Neutrophil (primary cell): ENCODE data around the gene TMCO5A.

ENCODE experiments used
- H3K27ac ChIP-seq: fragments of 200-600 bp; sonication (generic); 2 replicates; pipeline ENCODE4 v1.5.1; 2016; ENCODE audit warnings: mild to moderate bottlenecking, moderate library complexity
- H3K27me3 ChIP-seq: fragments of 200-600 bp; sonication (generic); 2 replicates; pipeline ENCODE4 v1.6.0; 2016; ENCODE audit warnings: mild to moderate bottlenecking
- H3K36me3 ChIP-seq: fragments of 200-600 bp; sonication (generic); 2 replicates; pipeline ENCODE4 v1.5.1; 2017
- H3K4me1 ChIP-seq, 2 experiments: fragments of 200-600 bp in 1 of 2; sonication (generic) in 1 of 2; 1 replicate in 1 of 2; 2 replicates in 1 of 2; pipeline versions ENCODE4 v1.5.1 to v1.6.1; 2013 to 2016; ENCODE audit warnings: low read depth in 1 of 2, low read length in 1 of 2, mild to moderate bottlenecking in 1 of 2, moderate library complexity in 1 of 2; ENCODE audit not compliant: control insufficient read depth in 1 of 2, insufficient read depth in 1 of 2
- H3K4me3 ChIP-seq, 2 experiments: fragments of 200-600 bp in 1 of 2; sonication (generic) in 1 of 2; 1 replicate in 1 of 2; 2 replicates in 1 of 2; pipeline ENCODE4 v1.5.1; 2013 to 2016; ENCODE audit warnings: low read depth in 1 of 2, low read length in 1 of 2, mild to moderate bottlenecking in 1 of 2, moderate library complexity in 1 of 2
- H3K9me3 ChIP-seq: fragments of 200-600 bp; sonication (generic); 2 replicates; pipeline ENCODE4 v1.5.1; 2016
- TF ChIP-seq, protein P1 (sequence below): fragments of 200-600 bp; sonication (generic); IDR thresholded peaks from 2 replicates; pipeline ENCODE4 v1.5.1; 2016; ENCODE audit warnings: antibody characterized with exemption

The TMCO5A gene

DNA sequence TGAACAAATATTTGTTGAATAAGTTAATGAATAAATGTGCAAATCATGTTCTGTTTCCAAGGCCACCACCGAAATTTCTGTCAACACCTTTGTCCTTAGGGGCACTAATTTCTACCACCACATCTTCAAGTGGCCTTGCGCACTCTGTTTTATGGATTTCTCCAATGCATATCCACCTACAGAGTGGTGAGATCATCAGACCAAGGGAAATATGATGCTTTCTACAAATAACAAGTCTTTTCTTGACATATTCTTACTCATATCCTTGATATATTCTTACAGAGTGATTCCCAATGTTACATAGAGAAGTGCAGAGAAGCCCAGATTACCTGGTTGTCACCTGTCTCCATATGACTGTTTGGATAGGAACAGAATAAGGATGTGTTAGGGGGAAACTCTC, 36.1 kb upstream of the TMCO5A start:
- Histone ChIP-seq H3K4me1 (no peaks in the 10 kb centered on the region), H3K27ac (no peak overlapping the region), H3K4me3 (no peak overlapping the region), H3K9me3 (no peaks in the 10 kb centered on the region), H3K27me3 (peaks cover 26% of the 10 kb centered on the region), H3K36me3 (no peaks in the 10 kb centered on the region)
- TF ChIP-seq, protein P1, sequence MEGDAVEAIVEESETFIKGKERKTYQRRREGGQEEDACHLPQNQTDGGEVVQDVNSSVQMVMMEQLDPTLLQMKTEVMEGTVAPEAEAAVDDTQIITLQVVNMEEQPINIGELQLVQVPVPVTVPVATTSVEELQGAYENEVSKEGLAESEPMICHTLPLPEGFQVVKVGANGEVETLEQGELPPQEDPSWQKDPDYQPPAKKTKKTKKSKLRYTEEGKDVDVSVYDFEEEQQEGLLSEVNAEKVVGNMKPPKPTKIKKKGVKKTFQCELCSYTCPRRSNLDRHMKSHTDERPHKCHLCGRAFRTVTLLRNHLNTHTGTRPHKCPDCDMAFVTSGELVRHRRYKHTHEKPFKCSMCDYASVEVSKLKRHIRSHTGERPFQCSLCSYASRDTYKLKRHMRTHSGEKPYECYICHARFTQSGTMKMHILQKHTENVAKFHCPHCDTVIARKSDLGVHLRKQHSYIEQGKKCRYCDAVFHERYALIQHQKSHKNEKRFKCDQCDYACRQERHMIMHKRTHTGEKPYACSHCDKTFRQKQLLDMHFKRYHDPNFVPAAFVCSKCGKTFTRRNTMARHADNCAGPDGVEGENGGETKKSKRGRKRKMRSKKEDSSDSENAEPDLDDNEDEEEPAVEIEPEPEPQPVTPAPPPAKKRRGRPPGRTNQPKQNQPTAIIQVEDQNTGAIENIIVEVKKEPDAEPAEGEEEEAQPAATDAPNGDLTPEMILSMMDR, result no peak

- H3K4me3 ChIP-seq, result no peak overlapping the region
- TF ChIP-seq, protein P1, result no peak
- no peaks in the 10 kb centered on the region for H3K36me3 ChIP-seq
- H3K4me1 ChIP-seq, result no peaks in the 10 kb centered on the region
- H3K27ac ChIP-seq, result no peak overlapping the region
- no peaks in the 10 kb centered on the region for H3K9me3 ChIP-seq
- peaks cover 16% of the 10 kb centered on the region for H3K27me3 ChIP-seq
Observed at GRCh38 chr15:37900326-37901221, 33.9 kb upstream of the TMCO5A start.

GRCh38 chr15:37902126-37902525, 32.3 kb upstream of the TMCO5A start:
- H3K4me3 ChIP-seq, result no peak overlapping the region
- no peaks in the 10 kb centered on the region for H3K4me1 ChIP-seq
- H3K27ac ChIP-seq, result no peak overlapping the region
- H3K9me3 ChIP-seq, result no peaks in the 10 kb centered on the region
- no peaks in the 10 kb centered on the region for H3K36me3 ChIP-seq
- peaks cover 9% of the 10 kb centered on the region for H3K27me3 ChIP-seq
- TF ChIP-seq, protein P1, result no peak

DNA sequence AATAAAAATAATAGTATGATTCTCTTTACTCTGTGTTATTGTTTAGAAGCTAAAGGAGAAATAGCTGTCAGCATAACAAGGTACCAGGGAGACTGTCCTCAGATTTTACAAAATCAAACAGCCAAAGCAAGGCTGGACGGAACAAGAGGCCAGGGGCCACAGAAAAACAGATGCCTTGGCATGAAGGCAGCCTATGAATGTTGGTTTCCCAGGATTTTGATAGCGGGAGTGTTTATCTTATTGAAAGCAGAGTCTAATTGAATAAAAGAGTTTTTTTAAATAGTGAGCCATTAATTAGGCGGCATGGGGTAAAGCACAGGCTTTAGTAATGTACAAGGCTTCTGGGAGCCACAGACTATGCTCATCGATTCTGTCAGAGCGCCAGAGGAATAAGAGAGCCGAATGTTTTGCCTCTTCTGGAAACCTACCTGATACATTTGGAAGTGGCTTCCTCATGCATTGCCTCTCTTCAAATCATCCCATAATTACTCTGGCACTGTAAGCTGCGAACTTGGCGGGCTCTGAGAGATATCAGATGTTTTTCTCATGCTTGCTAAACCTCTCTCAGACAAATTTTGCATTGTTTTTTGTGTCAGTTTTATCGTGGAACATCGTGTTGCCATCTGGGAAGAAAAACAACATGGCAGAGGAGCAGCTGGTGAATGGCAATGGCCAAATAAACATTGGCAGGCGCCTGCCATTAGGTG, 30.4 kb upstream of the TMCO5A start:
- Histone ChIP-seq H3K36me3 (no peaks in the 10 kb centered on the region), H3K27ac (no peak overlapping the region), H3K4me1 (no peaks in the 10 kb centered on the region), H3K27me3 (peaks cover 4% of the 10 kb centered on the region), H3K4me3 (no peak overlapping the region), H3K9me3 (no peaks in the 10 kb centered on the region)
- TF ChIP-seq, protein P1, result no peak

DNA sequence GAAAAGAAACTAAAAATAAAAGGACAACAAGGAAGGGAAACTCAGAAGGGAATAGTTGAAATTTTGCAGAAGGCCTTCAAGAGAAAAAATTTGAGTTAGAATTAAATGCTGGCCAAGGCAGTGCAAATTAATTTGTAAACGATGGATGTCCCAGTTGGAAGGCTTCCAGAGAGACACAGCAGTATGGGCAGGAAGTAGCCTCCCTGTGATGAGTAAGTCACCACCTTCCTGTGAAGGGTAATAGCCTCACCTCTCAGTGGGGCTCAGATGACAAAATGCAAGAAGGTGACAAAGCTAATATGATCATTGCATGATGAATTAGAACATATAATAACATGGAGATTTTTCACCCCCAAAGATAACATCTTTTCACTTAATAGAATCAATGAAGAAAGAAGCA, 27.3 kb upstream of the TMCO5A start:
- TF ChIP-seq, protein P1, result no peak
- Histone ChIP-seq H3K36me3 (no peaks in the 10 kb centered on the region), H3K27me3 (no peaks in the 10 kb centered on the region)

More for the DNA sequence above, 27.3 kb upstream of the TMCO5A start:
- Histone ChIP-seq H3K9me3 (no peaks in the 10 kb centered on the region), H3K4me3 (no peak overlapping the region), H3K4me1 (no peaks in the 10 kb centered on the region), H3K27ac (no peak overlapping the region)
